Activated CD8-positive, alpha-beta memory T cell treated with anti-CD3 and anti-CD28 coated beads, Interleukin-2, amount 50 U/mL, for 4 hours (primary cell): ENCODE results near the gene ATRN.

Experiments used
- DNase-seq: peaks from one replicate; pipeline ENCODE4 v3.0.0-alpha.2; 2020

ATRN gene

GRCh38 chr20:3631534-3631933 lies 160.7 kb downstream of the ATRN start:
- DNase-seq, result no peak

- no peak for DNase-seq
These were observed 161.6 kb downstream of the ATRN start for GRCh38 chr20:3632311-3633004.

DNA sequence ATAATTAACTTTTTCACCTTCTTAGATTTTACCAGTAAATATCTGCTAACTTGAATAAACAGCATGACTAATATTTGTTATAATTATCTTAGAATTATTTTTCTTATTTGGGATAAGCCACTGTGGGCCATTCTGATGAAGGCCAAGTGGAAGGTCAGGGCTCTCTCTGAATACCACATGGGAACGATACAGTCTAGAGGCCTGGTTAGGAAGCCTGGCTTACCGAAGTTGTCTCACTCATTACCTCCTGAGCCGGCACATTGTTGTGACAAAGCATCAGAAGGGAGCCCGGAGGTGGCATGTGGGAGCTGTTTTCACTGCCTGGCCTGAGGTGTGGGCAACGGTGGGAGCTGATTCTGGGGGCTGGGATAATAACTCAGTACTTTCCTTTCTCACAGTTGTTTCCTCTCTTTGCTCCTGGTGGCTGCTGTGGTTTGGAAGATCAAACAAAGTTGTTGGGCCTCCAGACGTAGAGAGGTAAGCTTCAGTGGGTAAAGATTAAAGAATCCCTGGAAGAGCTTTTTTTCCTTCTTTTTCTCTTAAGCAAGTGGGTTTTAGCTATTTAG lies 163.2 kb downstream of the ATRN start:
- no peak for DNase-seq

- no peak for DNase-seq
These were observed 164.5 kb downstream of the ATRN start for GRCh38 chr20:3635346-3635745.

DNA sequence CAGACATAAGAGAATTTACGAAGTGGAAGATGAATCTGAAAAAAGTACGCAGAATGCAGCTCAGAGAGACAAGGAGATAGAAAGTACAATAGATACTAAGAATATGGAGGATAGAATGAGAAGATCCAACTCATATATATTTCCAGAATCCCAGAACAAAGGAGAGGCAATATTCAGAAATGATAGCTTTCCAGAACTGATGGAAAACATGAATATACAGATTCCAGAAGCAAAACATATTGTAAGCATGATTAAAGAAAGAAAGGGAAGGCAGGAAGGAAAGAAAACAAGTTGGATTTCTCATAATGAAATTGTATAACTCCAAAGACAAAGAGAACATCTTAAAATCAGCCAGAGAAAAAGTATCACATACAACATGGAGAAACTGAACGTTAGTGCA lies 169.4 kb downstream of the ATRN start:
- DNase-seq, result no peak

- no peak for DNase-seq
These were observed 174.7 kb downstream of the ATRN start for GRCh38 chr20:3645309-3646066.

DNA sequence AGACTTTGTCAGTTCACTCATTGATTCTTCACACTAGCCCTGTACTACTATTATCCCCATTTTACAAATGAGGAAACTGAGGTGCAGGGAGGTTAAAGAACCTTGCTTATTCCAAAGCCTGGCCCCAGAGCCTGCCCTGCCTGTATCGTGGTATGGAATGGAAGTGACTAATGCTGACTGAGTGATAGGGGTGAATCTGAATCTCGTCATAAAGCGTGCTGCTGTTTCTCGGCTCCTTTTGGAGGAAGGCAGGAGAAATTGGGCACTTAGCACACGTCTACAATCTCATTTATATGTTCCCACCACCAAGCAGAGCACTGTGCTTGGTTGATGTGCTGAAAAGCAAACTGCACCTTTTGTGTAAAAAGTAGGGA lies 175.2 kb downstream of the ATRN start:
- no peak for DNase-seq

DNA sequence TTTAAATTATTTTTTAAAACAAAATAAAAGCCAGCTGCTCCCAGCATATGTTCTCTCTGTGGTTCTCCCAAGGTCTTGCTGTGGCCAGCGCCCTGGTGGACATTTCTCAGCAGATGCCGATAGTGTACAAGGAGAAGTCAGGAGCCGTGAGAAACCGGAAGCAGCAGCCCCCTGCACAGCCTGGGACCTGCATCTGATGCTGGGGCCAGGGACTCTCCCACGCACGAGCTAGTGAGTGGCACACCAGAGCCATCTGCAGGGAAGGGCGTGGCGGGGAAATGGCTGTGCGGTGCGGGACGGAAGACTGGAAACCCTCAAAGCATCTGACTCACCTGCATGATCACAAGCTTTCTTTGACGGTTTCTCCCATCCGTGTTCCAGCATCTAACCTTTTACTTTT lies 175.8 kb downstream of the ATRN start:
- no peak for DNase-seq

DNA sequence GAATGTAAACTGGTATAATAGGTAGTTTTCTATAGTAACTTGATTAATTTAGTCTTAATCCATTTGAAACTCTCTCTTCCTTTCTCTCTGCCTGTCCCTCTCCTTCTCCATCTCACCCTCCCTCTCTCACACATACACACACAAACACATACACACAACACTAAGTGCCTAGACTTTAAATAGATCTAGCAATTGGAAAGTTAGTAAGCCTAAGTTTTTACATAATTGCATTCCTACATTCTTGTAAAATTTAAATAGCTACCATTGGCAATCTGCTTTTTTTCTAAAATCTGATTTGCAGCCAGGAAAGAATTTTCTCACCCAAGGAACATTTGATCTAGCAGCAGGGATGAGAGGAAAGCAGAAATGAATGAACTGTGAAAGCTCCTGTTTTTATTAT lies 176.7 kb downstream of the ATRN start:
- DNase-seq, result no peak

DNA sequence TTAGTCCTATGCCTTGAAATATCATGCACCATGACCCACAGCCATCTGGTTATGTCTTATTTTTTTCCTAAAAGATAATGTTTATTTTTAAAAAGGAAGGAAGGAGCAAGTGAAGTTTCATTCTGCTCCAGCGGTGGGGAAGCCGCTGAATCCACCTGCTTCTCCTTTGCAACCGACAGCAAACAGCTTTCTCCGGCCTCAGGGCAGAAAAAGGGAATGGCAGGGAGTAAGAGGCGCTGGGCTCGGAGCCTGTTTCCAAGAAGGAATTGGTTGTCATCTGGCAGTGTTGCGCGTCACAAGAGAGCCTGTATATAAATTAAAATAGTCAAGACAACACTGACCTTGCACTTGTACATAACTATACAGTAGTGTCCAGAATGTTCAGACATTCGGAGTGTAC lies 178.1 kb downstream of the ATRN start:
- no peak for DNase-seq

DNA sequence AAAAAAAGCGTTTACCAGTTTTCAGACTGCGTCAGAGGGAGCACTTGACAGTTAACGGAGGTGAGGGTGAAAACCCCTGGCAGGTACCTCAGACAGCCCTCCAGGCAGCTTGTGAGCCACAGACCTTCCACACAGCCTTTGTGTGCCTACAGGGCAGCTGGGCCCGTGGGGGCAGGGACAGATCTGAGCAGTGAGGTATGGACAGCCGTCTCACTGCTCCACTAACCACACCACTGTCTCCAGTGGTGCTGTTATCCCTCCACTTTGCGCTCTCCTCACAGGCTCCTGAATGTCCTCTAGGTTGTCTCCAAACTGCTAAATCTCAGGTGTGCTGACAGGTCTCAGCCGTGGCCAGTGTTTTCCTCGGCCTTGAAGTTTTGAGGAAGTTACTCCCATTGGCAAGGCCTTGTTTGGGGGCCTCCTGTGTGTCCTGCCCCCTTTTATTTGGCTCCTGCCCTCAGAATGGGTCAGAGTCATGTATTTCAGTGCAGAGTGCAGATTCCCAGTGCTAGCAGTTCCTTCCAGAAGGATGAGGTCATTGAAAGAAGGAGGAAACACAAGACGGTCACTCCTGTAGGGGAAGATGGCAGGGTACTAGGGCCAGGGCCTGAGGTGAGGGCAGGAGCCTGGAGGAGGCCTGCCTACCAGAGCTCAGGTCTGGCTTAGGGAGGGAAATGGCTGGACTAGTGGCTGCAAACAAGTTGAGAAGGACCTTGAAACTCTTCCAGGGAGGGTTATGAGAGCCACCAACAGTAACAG lies 180.6 kb downstream of the ATRN start:
- DNase-seq, result no peak

DNA sequence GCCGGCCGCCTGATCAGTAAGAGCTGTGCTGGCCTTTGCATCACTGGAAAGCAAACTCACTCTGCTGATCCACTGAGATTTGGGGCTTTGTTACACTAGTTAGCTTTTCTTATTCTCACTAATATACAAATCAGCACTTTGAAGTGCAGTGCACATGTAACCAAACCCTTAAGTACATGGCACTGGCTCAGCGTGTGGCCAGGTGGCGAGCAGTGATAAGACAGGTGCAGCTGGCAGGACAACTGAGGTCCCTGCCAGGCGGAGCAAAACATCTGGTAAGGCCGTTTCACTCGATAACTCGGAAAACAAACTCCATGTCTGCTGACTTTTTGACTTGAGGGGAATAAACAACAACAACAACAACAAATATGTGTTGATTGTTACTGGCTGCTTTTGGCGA lies 181.4 kb downstream of the ATRN start:
- no peak for DNase-seq

DNA sequence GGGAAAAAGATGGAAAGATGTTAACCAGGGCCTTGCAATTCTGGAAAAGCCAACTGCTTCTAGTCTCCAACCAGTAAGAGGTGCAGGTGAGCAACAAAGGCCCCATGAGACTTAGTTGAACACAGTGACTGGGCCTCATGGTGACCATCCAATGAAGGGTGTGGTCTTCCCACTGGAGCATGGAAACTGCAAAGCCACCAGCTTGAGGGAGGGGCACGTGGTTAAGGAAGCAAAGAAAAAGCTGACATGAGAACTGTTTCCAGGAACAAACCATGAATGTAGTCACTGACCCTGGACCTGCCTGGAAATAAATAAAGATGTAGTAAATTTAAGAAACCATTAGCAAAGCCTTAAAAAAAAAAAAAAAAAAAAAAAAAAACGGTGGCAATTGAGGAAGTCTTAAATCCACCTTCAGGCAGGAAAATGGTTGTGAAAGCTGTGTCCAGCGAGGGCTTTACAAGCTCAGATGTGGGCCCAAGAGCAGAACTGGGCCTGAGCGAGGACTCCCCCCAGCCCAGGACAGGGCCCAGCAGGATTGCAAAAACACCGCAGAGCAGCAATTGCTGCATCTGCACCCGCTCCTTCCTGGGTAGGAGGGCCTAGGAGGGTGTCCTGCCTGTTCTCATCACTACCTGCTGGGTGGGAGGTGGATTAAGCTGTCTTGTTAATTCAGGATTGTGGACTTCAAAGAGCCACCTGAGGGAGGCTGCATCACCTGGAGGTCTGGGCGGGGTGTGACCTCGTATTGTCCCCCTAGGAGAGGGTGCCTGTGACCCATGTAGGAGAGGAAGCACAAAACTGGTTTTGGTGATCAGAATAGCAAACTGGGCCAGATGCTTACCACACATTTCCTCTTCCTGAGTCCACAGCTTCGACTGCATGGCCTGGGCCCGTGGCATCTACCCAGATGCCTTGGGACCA lies 182.1 kb downstream of the ATRN start:
- DNase-seq, result no peak

DNA sequence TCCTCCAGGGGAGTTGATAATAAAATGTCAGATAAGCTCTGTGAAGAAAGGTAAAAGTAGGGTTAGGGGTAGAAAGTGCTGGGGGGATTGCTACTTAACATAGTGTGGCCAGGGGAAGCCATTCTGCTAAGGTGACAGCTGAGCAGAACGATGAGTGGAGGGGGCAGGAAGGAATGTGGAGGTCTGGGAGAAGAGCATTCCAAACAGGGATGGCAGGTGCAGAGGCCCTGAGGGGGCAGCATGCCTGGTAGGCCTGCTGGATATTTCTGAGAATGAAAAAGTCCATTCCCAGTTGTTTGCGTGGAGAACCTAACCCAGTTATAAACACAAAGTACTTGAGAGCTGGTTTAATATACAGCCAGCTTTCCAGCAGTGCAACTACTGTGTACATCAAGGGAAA lies 183.1 kb downstream of the ATRN start:
- DNase-seq, result no peak

GRCh38 chr20:3654326-3655130 lies 183.7 kb downstream of the ATRN start:
- no peak for DNase-seq

- no peak for DNase-seq
These were observed 184.2 kb downstream of the ATRN start for GRCh38 chr20:3655131-3655405.

DNA sequence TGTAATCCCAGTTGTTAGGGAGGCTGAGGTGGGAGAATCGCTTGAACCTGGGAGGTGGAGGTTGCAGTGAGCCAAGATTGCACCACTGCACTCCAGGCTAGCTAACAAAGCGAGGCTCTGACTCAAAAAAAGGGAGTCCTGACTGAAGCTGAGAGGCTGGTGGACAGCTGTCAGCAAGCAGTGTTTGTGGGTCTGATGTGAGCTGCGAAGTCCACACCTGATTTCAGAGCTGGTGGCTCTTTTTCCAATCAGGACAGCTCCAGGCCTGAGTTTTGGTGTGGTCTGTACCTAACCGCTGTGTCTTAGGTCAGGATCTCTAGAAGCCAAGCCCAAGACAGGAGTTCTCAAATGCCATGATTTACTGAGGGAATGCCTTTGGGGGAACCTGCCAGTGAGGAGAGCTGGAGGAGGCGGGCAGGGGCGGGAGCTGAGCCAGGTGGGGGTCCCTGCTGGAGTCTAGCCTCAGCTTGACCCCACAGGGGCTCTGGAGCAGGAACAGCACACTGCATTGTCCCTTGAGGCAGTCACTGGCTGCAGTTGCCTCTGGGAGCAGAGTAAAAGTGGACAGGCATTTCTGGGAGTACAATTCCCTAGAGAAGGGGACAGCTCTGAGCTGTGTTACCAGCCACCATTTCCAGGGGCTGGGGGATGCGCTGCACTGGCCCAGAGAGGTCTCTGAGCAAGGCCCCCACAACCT lies 187.3 kb downstream of the ATRN start:
- no peak for DNase-seq

DNA sequence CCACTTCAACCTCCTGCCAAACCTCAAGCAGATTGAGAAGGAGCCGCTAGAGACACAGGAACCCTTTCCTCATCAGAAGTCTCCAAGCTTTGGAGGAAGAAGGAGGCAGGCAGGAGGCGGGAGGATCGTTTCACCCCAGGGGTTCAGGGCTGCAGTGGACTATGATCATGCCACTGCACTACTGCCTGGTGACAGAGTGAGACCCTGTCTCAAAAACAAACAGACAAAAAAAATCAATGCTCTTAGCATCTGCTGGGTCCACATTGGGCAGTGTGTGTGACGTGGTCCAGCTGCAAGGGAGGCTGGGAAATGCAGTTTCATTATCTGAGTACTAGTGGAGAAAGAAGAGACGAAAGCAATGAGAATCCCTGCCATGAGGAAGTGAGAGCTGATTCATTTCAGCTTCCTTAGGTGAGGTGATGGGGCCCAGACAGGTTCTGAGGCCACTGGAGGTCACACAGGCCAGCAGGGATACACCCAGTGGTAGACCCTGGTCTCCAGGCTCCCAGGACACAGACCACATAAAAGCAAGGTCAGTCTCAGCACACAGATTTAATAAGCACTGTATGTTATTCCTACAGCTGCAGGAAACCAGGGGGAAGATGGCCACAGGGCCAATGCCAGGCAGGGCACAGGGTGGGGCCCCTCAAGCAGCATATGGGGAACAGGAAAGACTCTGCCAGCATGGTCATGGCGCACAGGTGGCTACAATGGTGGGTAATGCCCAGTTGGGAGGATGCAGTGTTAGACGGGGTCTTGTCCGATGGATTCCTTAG lies 188.1 kb downstream of the ATRN start:
- no peak for DNase-seq

GRCh38 chr20:3659492-3660261 lies 188.9 kb downstream of the ATRN start:
- no peak for DNase-seq
